ENCODE data around the gene AFF3. TPM values are rescaled to one million over a fixed set of nuclear protein-coding genes. Genes with fewer than 3 reads are reported as not detected.

Gene AFF3
- total RNA-seq, 1 experiment from 2014 or later, result 0.22 TPM

- Mint-ChIP-seq H3K4me1 (peaks cover 4 to 9% of the 10 kb centered on the region in 2 experiments), H3K27ac (no peak overlapping the region), H3K36me3 (ENCODE audit: insufficient read depth in 1 of 3, low read depth in 3 of 3) (no peaks in the 10 kb centered on the region), H3K4me3 (no peak overlapping the region), H3K9me3 (peaks cover 0 to 3% of the 10 kb centered on the region in 2 experiments; a peak in 1 of 5 replicates), H3K27me3 (ENCODE audit: low read depth) (peaks cover 22% of the 10 kb centered on the region)
- DNase-seq, result no peak
- Histone ChIP-seq H3K23me2 (ENCODE audit: insufficient read length, low read depth, low read length, poor library complexity, severe bottlenecking) (no peaks in the 10 kb centered on the region), H3K4me2 (ENCODE audit: insufficient read depth, insufficient read length, low read length) (no peak overlapping the region), H4K91ac (ENCODE audit: insufficient read length, low read depth, low read length) (no peak overlapping the region), H2BK12ac (ENCODE audit: insufficient read length, low read depth, low read length) (no peak overlapping the region), H3K4ac (ENCODE audit: low read depth, low read length) (no peak overlapping the region), H3K9ac (ENCODE audit: extremely low read depth, insufficient read length, low read length) (no peak overlapping the region), H3K23ac (ENCODE audit: insufficient read length, low read depth, low read length) (no peak overlapping the region), H2BK15ac (ENCODE audit: low read depth, low read length) (no peak overlapping the region), H2BK120ac (ENCODE audit: low read depth, low read length, poor library complexity, severe bottlenecking) (no peak overlapping the region), H2AFZ (ENCODE audit: low read length) (no peak overlapping the region), H2AK5ac (ENCODE audit: insufficient read length, low read length) (no peak overlapping the region), H3K18ac (ENCODE audit: insufficient read length, low read depth, low read length) (no peak overlapping the region), H3K56ac (ENCODE audit: insufficient read length, low read depth, low read length) (no peak overlapping the region), H3K27me3 (ENCODE audit: insufficient read depth, low read length) (no peaks in the 10 kb centered on the region), H3T11ph (ENCODE audit: low read length) (no peak overlapping the region), H3K9me3 (ENCODE audit: control insufficient read depth, low read depth, low read length) (no peaks in the 10 kb centered on the region), H3K79me1 (ENCODE audit: insufficient read depth, low read depth, low read length, poor library complexity, severe bottlenecking) (no peaks in the 10 kb centered on the region), H3K14ac (ENCODE audit: insufficient read depth, low read length) (no peak overlapping the region), H4K20me1 (ENCODE audit: control insufficient read depth, insufficient read depth, insufficient read length) (no peaks in the 10 kb centered on the region), H3K27ac (ENCODE audit: insufficient read length, low read depth, low read length) (no peak overlapping the region), H3K4me1 (ENCODE audit: insufficient read depth, low read length) (no peaks in the 10 kb centered on the region), H2BK5ac (ENCODE audit: insufficient read length, low read length) (no peak overlapping the region), H3K79me2 (ENCODE audit: insufficient read depth, low read length) (no peaks in the 10 kb centered on the region), H4K8ac (replicated peaks; ENCODE audit: insufficient read length, low read depth, low read length) (no peak overlapping the region), H2BK20ac (ENCODE audit: low read depth, low read length, poor library complexity, severe bottlenecking) (no peak overlapping the region), H4K5ac (ENCODE audit: insufficient read length, low read depth, low read length) (no peak overlapping the region)
- no peak for TF ChIP-seq CTCF (conservative IDR thresholded peaks at IDR 0.05)
- no CpG with 5 or more reads among the region's 12 CpGs for WGBS (ENCODE audit: extremely low coverage, insufficient read length, low lambda C conversion rate)
These were observed 172.0 kb downstream of the AFF3 start for GRCh38 chr2:99970292-99970868.
